Endothelial cell of umbilical vein (primary cell): ENCODE data around the gene TUBD1. TPM values are rescaled to one million over a fixed set of nuclear protein-coding genes. Genes with fewer than 3 reads are reported as not detected.
"Not testable (repeated sequence)": the region's sequence is repeated elsewhere in the genome, so short reads cannot be mapped to it uniquely, and the experiment has no call there.

Source experiments
- BruUV-seq: library from RNA; stranded (reverse); fragments of 400-500 nt; replicated peaks from 2 replicates; lab custom pipeline; 2021; lab: Mats Ljungman, UMichigan
- CTCF ChIA-PET: fragments of 300-600, 350-600 bp; sonication (Branson Sonifier 250); formaldehyde crosslinking; loops from one replicate; lab custom pipeline; 2021; ENCODE audit warnings: antibody characterized with exemption, inconsistent platforms; lab: Charles Lee
- POLR2A ChIA-PET: fragments of 300-600, 350-600 bp; sonication (Branson Sonifier 250); formaldehyde crosslinking; loops from one replicate; lab custom pipeline; 2021; ENCODE audit warnings: antibody characterized with exemption, inconsistent platforms; lab: Charles Lee
- DNase-seq: peaks from one replicate; pipeline ENCODE4 v3.0.0-alpha.2; 2011; ENCODE audit warnings: low read depth, low spot score
- FAIRE-seq: peaks from 2 replicates; lab custom pipeline; 2011; peaks lifted over from hg19 to GRCh38; lab: Jason Lieb, UNC
- H2AFZ ChIP-seq: 2 replicates; pipeline ENCODE4 v1.6.0; 2012; ENCODE audit warnings: low read depth, low read length, control low read depth, inconsistent platforms
- H3K27ac ChIP-seq: 2 replicates; pipeline ENCODE4 v1.5.1; 2011; ENCODE audit warnings: low read depth, mild to moderate bottlenecking, control low read depth, low read length, moderate library complexity; ENCODE audit not compliant: insufficient read depth
- H3K27me3 ChIP-seq, 2 experiments: 2 replicates each; pipeline versions ENCODE4 v1.6.0 to v1.6.1; 2011; ENCODE audit warnings: low read length in 2 of 2, mixed read lengths in 1 of 2; ENCODE audit not compliant: control insufficient read depth in 2 of 2, insufficient read depth in 2 of 2
- H3K36me3 ChIP-seq, 2 experiments: 2 replicates in 1 of 2; 3 replicates in 1 of 2; pipeline ENCODE4 v1.5.1; 2011; ENCODE audit warnings: low read length in 2 of 2, mild to moderate bottlenecking in 1 of 2, moderate library complexity in 1 of 2; ENCODE audit not compliant: control insufficient read depth in 2 of 2, insufficient read depth in 2 of 2; ENCODE audit errors: extremely low read depth in 1 of 2
- H3K4me1 ChIP-seq: 3 replicates; pipeline ENCODE4 v1.5.1; 2011; ENCODE audit warnings: mild to moderate bottlenecking, low read length; ENCODE audit not compliant: control insufficient read depth, insufficient read depth; ENCODE audit errors: extremely low read depth
- H3K4me2 ChIP-seq: 2 replicates; pipeline ENCODE4 v1.6.1; 2011; ENCODE audit warnings: low read length, control low read depth, mixed read lengths; ENCODE audit not compliant: insufficient read depth
- H3K4me3 ChIP-seq, 3 experiments: fragments of 200-600 bp in 1 of 3; sonication (generic), shearing (Covaris generic) in 1 of 3; replicated peaks in 1 of 3; 2 replicates each; pipeline ENCODE4 v1.5.1; 2011 to 2016; ENCODE audit warnings: control low read depth in 3 of 3, low read length in 3 of 3, mild to moderate bottlenecking in 2 of 3, inconsistent platforms in 1 of 3, low read depth in 1 of 3, moderate library complexity in 1 of 3; ENCODE audit not compliant: insufficient read depth in 1 of 3
- H3K79me2 ChIP-seq: 2 replicates; pipeline ENCODE4 v1.6.0; 2012; ENCODE audit warnings: low read length, inconsistent platforms; ENCODE audit not compliant: control insufficient read depth, insufficient read depth
- H3K9ac ChIP-seq: replicated peaks from 2 replicates; pipeline ENCODE3; 2011; ENCODE audit warnings: low read length, control low read depth; ENCODE audit not compliant: insufficient read depth; ENCODE audit errors: extremely low read depth
- H3K9me1 ChIP-seq: replicated peaks from 3 replicates; pipeline ENCODE4 v1.6.0; 2011; ENCODE audit warnings: mild to moderate bottlenecking, low read length; ENCODE audit not compliant: control insufficient read depth, insufficient read depth; ENCODE audit errors: extremely low read depth
- H3K9me3 ChIP-seq: replicated peaks from 2 replicates; pipeline ENCODE4 v1.5.1; 2012; ENCODE audit warnings: low read length, inconsistent platforms; ENCODE audit not compliant: control insufficient read depth, insufficient read depth
- H4K20me1 ChIP-seq: replicated peaks from 2 replicates; pipeline ENCODE3; 2011; ENCODE audit warnings: mild to moderate bottlenecking, low read length; ENCODE audit not compliant: control insufficient read depth, insufficient read depth; ENCODE audit errors: extremely low read depth
- EZH2 ChIP-seq: IDR thresholded peaks from 2 replicates; pipeline ENCODE4 v1.6.1; 2012; ENCODE audit warnings: borderline replicate concordance, low read depth, mild to moderate bottlenecking, moderate library complexity, low read length, inconsistent platforms; ENCODE audit not compliant: severe bottlenecking
- FOS ChIP-seq: IDR thresholded peaks from 2 replicates; pipeline ENCODE4 v1.6.1; 2011; ENCODE audit warnings: mild to moderate bottlenecking, low read length, moderate library complexity, borderline replicate concordance; ENCODE audit not compliant: insufficient read depth
- GATA2 ChIP-seq: IDR thresholded peaks from 2 replicates; pipeline ENCODE4 v1.7.0; 2011; ENCODE audit warnings: low read depth, mild to moderate bottlenecking, moderate library complexity, mixed read lengths, low read length; ENCODE audit not compliant: insufficient read length, insufficient read depth
- JUN ChIP-seq: IDR thresholded peaks from 2 replicates; pipeline ENCODE4 v1.6.1; 2011; ENCODE audit warnings: borderline replicate concordance, low read depth; ENCODE audit not compliant: insufficient read length, insufficient read depth
- MYC ChIP-seq: IDR thresholded peaks from one replicate; pipeline ENCODE4 v1.6.1; 2011; ENCODE audit warnings: mild to moderate bottlenecking, low read depth, low read length
- POLR2A ChIP-seq: IDR thresholded peaks from 2 replicates; pipeline ENCODE4 v1.6.1; 2012; ENCODE audit warnings: low read depth, mild to moderate bottlenecking, control low read depth, low read length
- POLR2AphosphoS5 ChIP-seq: IDR thresholded peaks from 2 replicates; pipeline ENCODE4 v1.6.1; 2012; ENCODE audit warnings: low read depth, mild to moderate bottlenecking, control low read depth, low read length, moderate library complexity; ENCODE audit not compliant: insufficient read depth
- dilution Hi-C: fragments of 300-500 bp; cut with MboI; formaldehyde crosslinking; loops from one replicate; pipeline ENCODE4 v1.15.0; 2019; ENCODE audit warnings: low sequenced_read_pairs; ENCODE audit not compliant: extremely low pct_ligation_motif_present
- intact Hi-C: fragments of 100-400 bp; cut with micrococcal nuclease; formaldehyde crosslinking; loops from one replicate; pipeline ENCODE4 v1.10.0; 2022
- polyA plus RNA-seq, 4 experiments: library from polyadenylated mRNA; depleted of rRNA in 3 of 4; stranded (reverse) in 3 of 4; unstranded in 1 of 4; fragments of >200 nt; gene quantifications; 2 replicates each; pipeline versions ENCODE4 v1.2.1 to v1.2.3, GENCODE V29; 2011 to 2012; ENCODE audit warnings: missing spikeins in 1 of 4
- total RNA-seq: library from RNA; stranded (reverse); gene quantifications from 2 replicates; pipeline ENCODE4 v1.2.3, GENCODE V29; 2021
- TF ChIP-seq, protein P1 (sequence below): IDR thresholded peaks from 2 replicates; pipeline ENCODE4 v1.6.1; 2011; ENCODE audit not compliant: insufficient read depth, insufficient read length
- TF ChIP-seq, protein P2 (sequence below), 2 donors: IDR thresholded peaks; 1 replicate in 1 of 2; 2 replicates in 1 of 2; pipeline ENCODE4 v1.5.1; 2011; ENCODE audit warnings: low read length in 2 of 2, mild to moderate bottlenecking in 2 of 2, moderate library complexity in 2 of 2, control low read depth in 1 of 2, inconsistent platforms in 1 of 2, low read depth in 1 of 2; ENCODE audit not compliant: insufficient read depth in 1 of 2; ENCODE audit errors: extremely low read depth in 1 of 2

TUBD1 gene
- total and polyA plus RNA-seq, 2 donors (not counting 3 experiments of a cell fraction or from before 2014, with no cell fraction given), result 4.9 to 11.3 TPM

DNA sequence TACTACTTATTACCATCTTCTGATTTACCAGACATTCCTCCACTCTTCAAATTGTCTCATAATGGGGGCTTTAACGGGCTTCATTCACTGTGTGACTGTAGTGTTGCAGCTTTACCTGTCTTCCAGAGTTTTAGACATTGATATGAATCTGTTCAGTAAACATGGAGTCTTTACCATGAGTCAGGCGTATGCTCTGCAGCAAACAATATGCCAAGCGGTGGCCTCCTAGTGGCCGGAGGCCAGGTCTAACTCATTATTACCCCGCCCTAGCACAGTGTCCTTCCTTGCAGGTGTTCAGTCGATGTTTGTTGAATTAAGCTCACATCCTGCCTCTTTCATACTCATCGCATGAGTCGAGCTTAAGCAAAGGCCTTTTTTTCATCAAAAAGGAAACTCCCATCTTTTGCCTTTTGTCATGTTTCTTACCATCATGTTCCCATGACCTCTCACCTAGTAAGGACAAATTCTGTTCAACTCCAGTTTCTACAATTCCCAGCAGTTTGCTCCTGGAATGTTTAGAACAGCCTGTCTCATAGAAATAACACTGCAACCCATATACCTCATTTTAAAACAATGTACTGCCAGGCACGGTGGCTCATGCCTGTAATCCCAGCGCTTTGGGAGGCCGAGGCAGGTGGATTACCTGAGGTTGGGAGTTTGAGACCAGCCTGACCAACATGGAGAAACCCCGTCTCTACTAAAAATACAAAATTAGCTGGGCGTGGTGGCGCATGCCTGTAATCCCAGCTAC lies 39.4 kb downstream of the TUBD1 start:
- intact Hi-C loops (loop anchor here (1.0 kb wide), 1 partner anchor 9 kb away; no protein-coding TSS in a partner anchor), dilution Hi-C loops (no loop called here)
- no peaks in the 10 kb centered on the region for H3K79me2 ChIP-seq
- TSS peak; percentile 15 for BruUV-seq
- no peaks in the 10 kb centered on the region for H4K20me1 ChIP-seq
- H3K9ac ChIP-seq, result no peak overlapping the region
- no peak overlapping the region for H3K4me2 ChIP-seq
- H3K9me3 ChIP-seq, result no peaks in the 10 kb centered on the region
- H2AFZ ChIP-seq, result peak overlapping the region; percentile 4
- CTCF ChIA-PET, result interaction anchor here (0.6 kb wide), 3 partner anchors 10 to 96 kb away, joined by 3 to 6 read pairs (median 4); no protein-coding TSS in a partner anchor
- H3K4me3 ChIP-seq, result no peak overlapping the region
- H3K4me1 ChIP-seq, result peaks cover 26% of the 10 kb centered on the region
- no peak for TF ChIP-seq MYC
- no peak for TF ChIP-seq EZH2
- TF ChIP-seq POLR2AphosphoS5, result peak; percentile 71
- TF ChIP-seq POLR2A, result no peak
- TF ChIP-seq, protein P1, sequence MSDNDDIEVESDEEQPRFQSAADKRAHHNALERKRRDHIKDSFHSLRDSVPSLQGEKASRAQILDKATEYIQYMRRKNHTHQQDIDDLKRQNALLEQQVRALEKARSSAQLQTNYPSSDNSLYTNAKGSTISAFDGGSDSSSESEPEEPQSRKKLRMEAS, result no peak
- peak; percentile 61 for TF ChIP-seq FOS
- TF ChIP-seq, protein P2, sequence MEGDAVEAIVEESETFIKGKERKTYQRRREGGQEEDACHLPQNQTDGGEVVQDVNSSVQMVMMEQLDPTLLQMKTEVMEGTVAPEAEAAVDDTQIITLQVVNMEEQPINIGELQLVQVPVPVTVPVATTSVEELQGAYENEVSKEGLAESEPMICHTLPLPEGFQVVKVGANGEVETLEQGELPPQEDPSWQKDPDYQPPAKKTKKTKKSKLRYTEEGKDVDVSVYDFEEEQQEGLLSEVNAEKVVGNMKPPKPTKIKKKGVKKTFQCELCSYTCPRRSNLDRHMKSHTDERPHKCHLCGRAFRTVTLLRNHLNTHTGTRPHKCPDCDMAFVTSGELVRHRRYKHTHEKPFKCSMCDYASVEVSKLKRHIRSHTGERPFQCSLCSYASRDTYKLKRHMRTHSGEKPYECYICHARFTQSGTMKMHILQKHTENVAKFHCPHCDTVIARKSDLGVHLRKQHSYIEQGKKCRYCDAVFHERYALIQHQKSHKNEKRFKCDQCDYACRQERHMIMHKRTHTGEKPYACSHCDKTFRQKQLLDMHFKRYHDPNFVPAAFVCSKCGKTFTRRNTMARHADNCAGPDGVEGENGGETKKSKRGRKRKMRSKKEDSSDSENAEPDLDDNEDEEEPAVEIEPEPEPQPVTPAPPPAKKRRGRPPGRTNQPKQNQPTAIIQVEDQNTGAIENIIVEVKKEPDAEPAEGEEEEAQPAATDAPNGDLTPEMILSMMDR (IDR thresholded peaks at IDR 0.05; ENCODE audit: extremely low read depth in 1 of 2, insufficient read depth in 1 of 2, low read depth in 1 of 2, low read length in 2 of 2), result peak; percentile 45 to 60
- TF ChIP-seq GATA2, result peak; percentile 53
- TF ChIP-seq JUN, result peak; percentile 64
- FAIRE-seq (peak; percentile 64), DNase-seq (peak; percentile 85)
- H3K27ac ChIP-seq, result peak overlapping the region; percentile 68
- no peaks in the 10 kb centered on the region for H3K9me1 ChIP-seq
- no peaks in the 10 kb centered on the region for H3K27me3 ChIP-seq
- POLR2A ChIA-PET, result interaction anchor here (0.6 to 1.6 kb wide), 6 partner anchors 10 to 146 kb away, joined by 3 to 15 read pairs (median 4); partner anchors contain the start of genes PTRH2 and VMP1
- no peaks in the 10 kb centered on the region for H3K36me3 ChIP-seq

DNA sequence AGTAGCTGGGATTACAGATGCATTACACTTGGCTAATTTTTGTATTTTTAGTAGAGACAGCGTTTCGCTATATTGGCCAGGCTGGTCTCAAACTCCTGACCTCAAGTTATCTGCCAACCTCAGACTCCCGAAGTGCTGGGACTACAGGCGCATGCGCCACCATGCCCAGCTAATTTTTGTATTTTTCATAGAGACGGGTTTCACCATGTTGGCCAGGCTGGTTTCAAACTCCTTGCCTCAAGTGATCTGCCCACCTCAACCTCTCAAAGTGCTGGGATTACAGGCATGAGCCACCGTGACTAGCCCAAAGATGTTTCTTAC lies 39.9 kb downstream of the TUBD1 start:
- CTCF ChIA-PET, H3K27me3 ChIP-seq, H3K36me3 ChIP-seq, H3K79me2 ChIP-seq, dilution Hi-C loops, H3K4me3 ChIP-seq, H3K9me1 ChIP-seq, H3K9ac ChIP-seq, FAIRE-seq, DNase-seq, H4K20me1 ChIP-seq, H3K9me3 ChIP-seq, H3K4me2 ChIP-seq: not testable (repeated sequence)
- POLR2A ChIA-PET, result interaction anchor here (1.0 to 1.6 kb wide), 5 partner anchors 9 to 145 kb away, joined by 3 to 15 read pairs (median 4); partner anchors contain the start of genes PTRH2 and VMP1
- Histone ChIP-seq H3K4me1 (peaks cover 26% of the 10 kb centered on the region), H3K27ac (peak overlapping the region; percentile 23), H2AFZ (peak overlapping the region; percentile 4)
- TSS peak; percentile 16 for BruUV-seq
- intact Hi-C loops, result loop anchor here (1.0 kb wide), 1 partner anchor 9 kb away; no protein-coding TSS in a partner anchor
